Endothelial cell of umbilical vein (primary cell): ENCODE measurements around the gene ZBTB39. TPM values are rescaled to one million over a fixed set of nuclear protein-coding genes. Genes with fewer than 3 reads are reported as not detected.

ENCODE experiments used
- BruUV-seq: library from RNA; stranded (reverse); fragments of 400-500 nt; replicated peaks from 2 replicates; lab custom pipeline; 2021; lab: Mats Ljungman, UMichigan
- CTCF ChIA-PET: fragments of 300-600, 350-600 bp; sonication (Branson Sonifier 250); formaldehyde crosslinking; loops from one replicate; lab custom pipeline; 2021; ENCODE audit warnings: antibody characterized with exemption, inconsistent platforms; lab: Charles Lee
- POLR2A ChIA-PET: fragments of 300-600, 350-600 bp; sonication (Branson Sonifier 250); formaldehyde crosslinking; loops from one replicate; lab custom pipeline; 2021; ENCODE audit warnings: antibody characterized with exemption, inconsistent platforms; lab: Charles Lee
- DNase-seq: peaks from one replicate; pipeline ENCODE4 v3.0.0-alpha.2; 2011; ENCODE audit warnings: low read depth, low spot score
- FAIRE-seq: peaks from 2 replicates; lab custom pipeline; 2011; peaks lifted over from hg19 to GRCh38; lab: Jason Lieb, UNC
- H2AFZ ChIP-seq: 2 replicates; pipeline ENCODE4 v1.6.0; 2012; ENCODE audit warnings: low read depth, low read length, control low read depth, inconsistent platforms
- H3K27ac ChIP-seq: 2 replicates; pipeline ENCODE4 v1.5.1; 2011; ENCODE audit warnings: low read depth, mild to moderate bottlenecking, control low read depth, low read length, moderate library complexity; ENCODE audit not compliant: insufficient read depth
- H3K27me3 ChIP-seq, 2 experiments: 2 replicates each; pipeline versions ENCODE4 v1.6.0 to v1.6.1; 2011; ENCODE audit warnings: low read length in 2 of 2, mixed read lengths in 1 of 2; ENCODE audit not compliant: control insufficient read depth in 2 of 2, insufficient read depth in 2 of 2
- H3K36me3 ChIP-seq, 2 experiments: 2 replicates in 1 of 2; 3 replicates in 1 of 2; pipeline ENCODE4 v1.5.1; 2011; ENCODE audit warnings: low read length in 2 of 2, mild to moderate bottlenecking in 1 of 2, moderate library complexity in 1 of 2; ENCODE audit not compliant: control insufficient read depth in 2 of 2, insufficient read depth in 2 of 2; ENCODE audit errors: extremely low read depth in 1 of 2
- H3K4me1 ChIP-seq: 3 replicates; pipeline ENCODE4 v1.5.1; 2011; ENCODE audit warnings: mild to moderate bottlenecking, low read length; ENCODE audit not compliant: control insufficient read depth, insufficient read depth; ENCODE audit errors: extremely low read depth
- H3K4me2 ChIP-seq: 2 replicates; pipeline ENCODE4 v1.6.1; 2011; ENCODE audit warnings: low read length, control low read depth, mixed read lengths; ENCODE audit not compliant: insufficient read depth
- H3K4me3 ChIP-seq, 3 experiments: fragments of 200-600 bp in 1 of 3; sonication (generic), shearing (Covaris generic) in 1 of 3; replicated peaks in 1 of 3; 2 replicates each; pipeline ENCODE4 v1.5.1; 2011 to 2016; ENCODE audit warnings: control low read depth in 3 of 3, low read length in 3 of 3, mild to moderate bottlenecking in 2 of 3, inconsistent platforms in 1 of 3, low read depth in 1 of 3, moderate library complexity in 1 of 3; ENCODE audit not compliant: insufficient read depth in 1 of 3
- H3K79me2 ChIP-seq: 2 replicates; pipeline ENCODE4 v1.6.0; 2012; ENCODE audit warnings: low read length, inconsistent platforms; ENCODE audit not compliant: control insufficient read depth, insufficient read depth
- H3K9ac ChIP-seq: replicated peaks from 2 replicates; pipeline ENCODE3; 2011; ENCODE audit warnings: low read length, control low read depth; ENCODE audit not compliant: insufficient read depth; ENCODE audit errors: extremely low read depth
- H3K9me1 ChIP-seq: replicated peaks from 3 replicates; pipeline ENCODE4 v1.6.0; 2011; ENCODE audit warnings: mild to moderate bottlenecking, low read length; ENCODE audit not compliant: control insufficient read depth, insufficient read depth; ENCODE audit errors: extremely low read depth
- H3K9me3 ChIP-seq: replicated peaks from 2 replicates; pipeline ENCODE4 v1.5.1; 2012; ENCODE audit warnings: low read length, inconsistent platforms; ENCODE audit not compliant: control insufficient read depth, insufficient read depth
- H4K20me1 ChIP-seq: replicated peaks from 2 replicates; pipeline ENCODE3; 2011; ENCODE audit warnings: mild to moderate bottlenecking, low read length; ENCODE audit not compliant: control insufficient read depth, insufficient read depth; ENCODE audit errors: extremely low read depth
- EZH2 ChIP-seq: IDR thresholded peaks from 2 replicates; pipeline ENCODE4 v1.6.1; 2012; ENCODE audit warnings: borderline replicate concordance, low read depth, mild to moderate bottlenecking, moderate library complexity, low read length, inconsistent platforms; ENCODE audit not compliant: severe bottlenecking
- FOS ChIP-seq: IDR thresholded peaks from 2 replicates; pipeline ENCODE4 v1.6.1; 2011; ENCODE audit warnings: mild to moderate bottlenecking, low read length, moderate library complexity, borderline replicate concordance; ENCODE audit not compliant: insufficient read depth
- GATA2 ChIP-seq: IDR thresholded peaks from 2 replicates; pipeline ENCODE4 v1.7.0; 2011; ENCODE audit warnings: low read depth, mild to moderate bottlenecking, moderate library complexity, mixed read lengths, low read length; ENCODE audit not compliant: insufficient read length, insufficient read depth
- JUN ChIP-seq: IDR thresholded peaks from 2 replicates; pipeline ENCODE4 v1.6.1; 2011; ENCODE audit warnings: borderline replicate concordance, low read depth; ENCODE audit not compliant: insufficient read length, insufficient read depth
- MYC ChIP-seq: IDR thresholded peaks from one replicate; pipeline ENCODE4 v1.6.1; 2011; ENCODE audit warnings: mild to moderate bottlenecking, low read depth, low read length
- POLR2A ChIP-seq: IDR thresholded peaks from 2 replicates; pipeline ENCODE4 v1.6.1; 2012; ENCODE audit warnings: low read depth, mild to moderate bottlenecking, control low read depth, low read length
- POLR2AphosphoS5 ChIP-seq: IDR thresholded peaks from 2 replicates; pipeline ENCODE4 v1.6.1; 2012; ENCODE audit warnings: low read depth, mild to moderate bottlenecking, control low read depth, low read length, moderate library complexity; ENCODE audit not compliant: insufficient read depth
- dilution Hi-C: fragments of 300-500 bp; cut with MboI; formaldehyde crosslinking; loops from one replicate; pipeline ENCODE4 v1.15.0; 2019; ENCODE audit warnings: low sequenced_read_pairs; ENCODE audit not compliant: extremely low pct_ligation_motif_present
- intact Hi-C: fragments of 100-400 bp; cut with micrococcal nuclease; formaldehyde crosslinking; loops from one replicate; pipeline ENCODE4 v1.10.0; 2022
- polyA plus RNA-seq, 4 experiments: library from polyadenylated mRNA; depleted of rRNA in 3 of 4; stranded (reverse) in 3 of 4; unstranded in 1 of 4; fragments of >200 nt; gene quantifications; 2 replicates each; pipeline versions ENCODE4 v1.2.1 to v1.2.3, GENCODE V29; 2011 to 2012; ENCODE audit warnings: missing spikeins in 1 of 4
- total RNA-seq: library from RNA; stranded (reverse); gene quantifications from 2 replicates; pipeline ENCODE4 v1.2.3, GENCODE V29; 2021
- TF ChIP-seq, protein P1 (sequence below): IDR thresholded peaks from 2 replicates; pipeline ENCODE4 v1.6.1; 2011; ENCODE audit not compliant: insufficient read depth, insufficient read length
- TF ChIP-seq, protein P2 (sequence below), 2 donors: IDR thresholded peaks; 1 replicate in 1 of 2; 2 replicates in 1 of 2; pipeline ENCODE4 v1.5.1; 2011; ENCODE audit warnings: low read length in 2 of 2, mild to moderate bottlenecking in 2 of 2, moderate library complexity in 2 of 2, control low read depth in 1 of 2, inconsistent platforms in 1 of 2, low read depth in 1 of 2; ENCODE audit not compliant: insufficient read depth in 1 of 2; ENCODE audit errors: extremely low read depth in 1 of 2

ZBTB39 gene
- total and polyA plus RNA-seq, 2 donors (not counting 3 experiments of a cell fraction or from before 2014, with no cell fraction given): 5.9 to 8.5 TPM

DNA sequence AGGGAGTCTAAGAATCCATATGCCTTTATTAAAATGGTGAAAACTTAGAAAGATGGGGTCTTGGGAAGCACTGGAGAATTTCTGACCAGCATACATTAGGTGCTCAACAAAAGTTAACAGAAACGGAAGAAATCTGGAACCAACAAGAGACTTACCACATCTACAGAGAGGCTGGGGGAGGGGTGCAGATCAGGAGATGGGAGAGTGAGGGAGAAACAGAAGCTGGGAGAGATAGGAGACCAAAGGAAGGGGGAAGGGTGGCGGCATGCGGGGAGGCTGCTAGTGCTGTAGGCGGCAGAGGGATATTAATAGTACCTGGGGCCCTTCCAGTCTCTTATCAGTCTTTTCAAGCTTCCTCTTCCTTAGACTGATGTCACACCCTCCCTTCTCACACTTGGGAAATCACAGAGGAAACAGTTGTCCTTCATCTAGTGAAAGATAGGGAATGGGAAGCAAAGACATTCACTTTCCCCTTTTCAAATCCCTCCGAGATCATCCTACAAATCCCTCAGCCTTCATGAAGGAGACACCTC, 18.1 kb downstream of the ZBTB39 start:
- H4K20me1 ChIP-seq: no peaks in the 10 kb centered on the region
- H3K9ac ChIP-seq: peak overlapping the region; percentile 0
- peak overlapping the region; percentile 17 for H3K27ac ChIP-seq
- TF ChIP-seq, protein P1, sequence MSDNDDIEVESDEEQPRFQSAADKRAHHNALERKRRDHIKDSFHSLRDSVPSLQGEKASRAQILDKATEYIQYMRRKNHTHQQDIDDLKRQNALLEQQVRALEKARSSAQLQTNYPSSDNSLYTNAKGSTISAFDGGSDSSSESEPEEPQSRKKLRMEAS: no peak
- peak; percentile 32 for TF ChIP-seq JUN
- TF ChIP-seq GATA2: peak; percentile 59
- TF ChIP-seq, protein P2, sequence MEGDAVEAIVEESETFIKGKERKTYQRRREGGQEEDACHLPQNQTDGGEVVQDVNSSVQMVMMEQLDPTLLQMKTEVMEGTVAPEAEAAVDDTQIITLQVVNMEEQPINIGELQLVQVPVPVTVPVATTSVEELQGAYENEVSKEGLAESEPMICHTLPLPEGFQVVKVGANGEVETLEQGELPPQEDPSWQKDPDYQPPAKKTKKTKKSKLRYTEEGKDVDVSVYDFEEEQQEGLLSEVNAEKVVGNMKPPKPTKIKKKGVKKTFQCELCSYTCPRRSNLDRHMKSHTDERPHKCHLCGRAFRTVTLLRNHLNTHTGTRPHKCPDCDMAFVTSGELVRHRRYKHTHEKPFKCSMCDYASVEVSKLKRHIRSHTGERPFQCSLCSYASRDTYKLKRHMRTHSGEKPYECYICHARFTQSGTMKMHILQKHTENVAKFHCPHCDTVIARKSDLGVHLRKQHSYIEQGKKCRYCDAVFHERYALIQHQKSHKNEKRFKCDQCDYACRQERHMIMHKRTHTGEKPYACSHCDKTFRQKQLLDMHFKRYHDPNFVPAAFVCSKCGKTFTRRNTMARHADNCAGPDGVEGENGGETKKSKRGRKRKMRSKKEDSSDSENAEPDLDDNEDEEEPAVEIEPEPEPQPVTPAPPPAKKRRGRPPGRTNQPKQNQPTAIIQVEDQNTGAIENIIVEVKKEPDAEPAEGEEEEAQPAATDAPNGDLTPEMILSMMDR (IDR thresholded peaks at IDR 0.05; ENCODE audit: extremely low read depth in 1 of 2, insufficient read depth in 1 of 2, low read depth in 1 of 2, low read length in 2 of 2): no peak
- TF ChIP-seq EZH2: no peak
- no peak for TF ChIP-seq FOS
- no peak for TF ChIP-seq POLR2AphosphoS5
- TF ChIP-seq POLR2A: no peak
- no peak for TF ChIP-seq MYC
- H2AFZ ChIP-seq: peak overlapping the region; percentile 45
- peak overlapping the region; percentile 69 for H3K4me2 ChIP-seq
- H3K36me3 ChIP-seq: no peaks in the 10 kb centered on the region
- H3K4me1 ChIP-seq: peaks cover 30% of the 10 kb centered on the region
- peaks cover 2 to 3% of the 10 kb centered on the region in 2 experiments for H3K27me3 ChIP-seq
- no peaks in the 10 kb centered on the region for H3K9me1 ChIP-seq
- BruUV-seq: no TSS peak
- CTCF ChIA-PET: interaction anchor here (0.5 to 2.7 kb wide), 29 partner anchors 9 to 467 kb away, joined by 3 to 50 read pairs (median 5); partner anchors contain the start of genes HSD17B6, MYO1A, RBMS2 and STAT6
- no peak overlapping the region for H3K4me3 ChIP-seq
- no peaks in the 10 kb centered on the region for H3K9me3 ChIP-seq
- POLR2A ChIA-PET: no interaction called here
- dilution Hi-C loops (no loop called here), intact Hi-C loops (loop anchor here (5.0 kb wide), 1 partner anchor 351 kb away; no protein-coding TSS in a partner anchor)
- DNase-seq (peak; percentile 80), FAIRE-seq (peak; percentile 82)
- no peaks in the 10 kb centered on the region for H3K79me2 ChIP-seq
